HCT116 (cell line): ENCODE data around the gene NANOS1. TPM values are rescaled to one million over a fixed set of nuclear protein-coding genes. Genes with fewer than 3 reads are reported as not detected.

Experiments used
- ATAC-seq: fragments of 200-7000 bp; cut with Tn5 transposase; 2 replicates; pipeline ENCODE4 v1.9.1; 2020; ENCODE audit warnings: mild to moderate bottlenecking, moderate library complexity
- BruUV-seq: library from RNA; stranded (reverse); fragments of 400-500 nt; replicated peaks from 2 replicates; lab custom pipeline; 2021; lab: Mats Ljungman, UMichigan
- CTCF ChIA-PET: fragments of 300-600 bp; sonication (Branson Sonifier 250); formaldehyde crosslinking; loops from one replicate; lab custom pipeline; 2021; ENCODE audit warnings: antibody characterized with exemption; lab: Charles Lee
- POLR2A ChIA-PET: fragments of 300-600, 350-600 bp; sonication (Branson Sonifier 250); formaldehyde crosslinking; loops from one replicate; lab custom pipeline; 2021; ENCODE audit warnings: antibody characterized with exemption; lab: Charles Lee
- RAD21 ChIA-PET, 2 experiments: fragments of 300-600 bp; sonication (Branson Sonifier 250); formaldehyde crosslinking; loops; one replicate each; lab custom pipeline; 2023; ENCODE audit warnings: low total read pairs in 2 of 2; ENCODE audit not compliant: uncharacterized antibody in 2 of 2, unreplicated experiment in 2 of 2, low non-redundant PET in 1 of 2; lab: Charles Lee
- DNase-seq: peaks from one replicate; pipeline ENCODE4 v3.0.0-alpha.2; 2010; ENCODE audit warnings: low read depth, low spot score
- H2AFZ ChIP-seq: fragments of 200-600 bp; shearing (Covaris generic), sonication (generic); 2 replicates; pipeline ENCODE4 v1.6.1; 2017; ENCODE audit warnings: low read depth, mixed run types, mixed read lengths, antibody characterized with exemption, low read length; ENCODE audit not compliant: poor library complexity, severe bottlenecking
- H3K27ac ChIP-seq: 2 replicates; pipeline ENCODE4 v1.5.1; 2012; ENCODE audit warnings: low read depth, low read length
- H3K27me3 ChIP-seq: fragments of 200-600 bp; sonication (generic); 2 replicates; pipeline ENCODE4 v1.6.1; 2016; ENCODE audit warnings: mixed run types, low read length, mixed read lengths; ENCODE audit not compliant: insufficient read depth
- H3K36me3 ChIP-seq, 2 experiments: fragments of 200-500 bp in 1 of 2; fragments of 200-600 bp in 1 of 2; sonication (Bioruptor generic) in 1 of 2; sonication (generic) in 1 of 2; 2 replicates each; pipeline versions ENCODE4 v1.5.1 to v1.6.1; 2014 to 2016; ENCODE audit warnings: low read length in 2 of 2, inconsistent platforms in 1 of 2, mixed read lengths in 1 of 2, mixed run types in 1 of 2; ENCODE audit not compliant: insufficient read depth in 2 of 2, control insufficient read depth in 1 of 2
- H3K4me1 ChIP-seq, 2 experiments: fragments of 200-600 bp in 1 of 2; sonication (generic) in 1 of 2; 2 replicates each; pipeline versions ENCODE4 v1.5.1 to v1.6.1; 2012 to 2017; ENCODE audit warnings: low read length in 2 of 2, inconsistent platforms in 1 of 2, mild to moderate bottlenecking in 1 of 2, mixed read lengths in 1 of 2, mixed run types in 1 of 2, moderate library complexity in 1 of 2; ENCODE audit not compliant: insufficient read depth in 2 of 2, control insufficient read depth in 1 of 2
- H3K4me2 ChIP-seq: fragments of 200-600 bp; sonication (generic); 2 replicates; pipeline ENCODE4 v1.6.1; 2017; ENCODE audit warnings: mixed run types, low read length, mixed read lengths
- H3K4me3 ChIP-seq, 2 experiments: fragments of 200-600 bp in 1 of 2; sonication (generic) in 1 of 2; replicated peaks in 1 of 2; 2 replicates each; pipeline ENCODE4 v1.5.1; 2011 to 2016; ENCODE audit warnings: low read length in 2 of 2, control low read depth in 1 of 2, low read depth in 1 of 2, mild to moderate bottlenecking in 1 of 2, mixed read lengths in 1 of 2, mixed run types in 1 of 2
- H3K79me2 ChIP-seq: fragments of 200-600 bp; sonication (generic); 2 replicates; pipeline ENCODE4 v1.6.1; 2017; ENCODE audit warnings: mild to moderate bottlenecking, mixed run types, low read length, moderate library complexity, mixed read lengths; ENCODE audit not compliant: insufficient read depth
- H3K9ac ChIP-seq: fragments of 200-600 bp; sonication (generic); 2 replicates; pipeline ENCODE4 v1.6.1; 2016; ENCODE audit warnings: low read length, mixed read lengths
- H3K9me2 ChIP-seq: fragments of 200-600 bp; sonication (generic), shearing (Covaris generic); 2 replicates; pipeline ENCODE4 v1.6.1; 2017; ENCODE audit warnings: mixed run types, mild to moderate bottlenecking, moderate library complexity; ENCODE audit not compliant: insufficient read depth
- H3K9me3 ChIP-seq, 2 experiments: fragments of 200-500 bp in 1 of 2; fragments of 200-600 bp in 1 of 2; sonication (Bioruptor generic) in 1 of 2; sonication (generic) in 1 of 2; 2 replicates each; pipeline ENCODE4 v1.6.1; 2014 to 2017; ENCODE audit warnings: low read length in 2 of 2, mixed read lengths in 2 of 2, inconsistent platforms in 1 of 2, low read depth in 1 of 2, mild to moderate bottlenecking in 1 of 2, mixed run types in 1 of 2, moderate library complexity in 1 of 2; ENCODE audit not compliant: control insufficient read depth in 1 of 2, insufficient read depth in 1 of 2
- H4K20me1 ChIP-seq: fragments of 200-600 bp; sonication (generic), shearing (Covaris generic); 2 replicates; pipeline ENCODE4 v1.6.1; 2017; ENCODE audit warnings: mixed run types, mild to moderate bottlenecking, moderate library complexity; ENCODE audit not compliant: insufficient read depth
- EGR1 ChIP-seq: IDR thresholded peaks from 2 replicates; pipeline ENCODE4 v1.6.1; 2012; ENCODE audit warnings: low read depth
- EZH2phosphoT487 ChIP-seq: fragments of 200-600 bp; IDR thresholded peaks from 2 replicates; pipeline ENCODE4 v1.6.1; 2018; ENCODE audit warnings: antibody characterized with exemption, borderline replicate concordance
- SP1 ChIP-seq: IDR thresholded peaks from 2 replicates; pipeline ENCODE4 v1.6.1; 2012; ENCODE audit warnings: low read depth
- intact Hi-C: fragments of 100-400 bp; cut with micrococcal nuclease; formaldehyde crosslinking; loops from 2 replicates; pipeline ENCODE4 v1.10.0; 2022
- total RNA-seq: library from RNA; stranded (reverse); gene quantifications from one replicate; pipeline ENCODE4 v1.2.1, GENCODE V29; 2021; ENCODE audit not compliant: unreplicated experiment
- TF ChIP-seq, protein P1 (sequence below), 3 experiments: fragments of 200-600 bp in 1 of 3; sonication (generic) in 1 of 3; IDR thresholded peaks in 2 of 3; conservative IDR thresholded peaks in 1 of 3; 2 replicates each; pipeline ENCODE4 v1.5.1; 2012 to 2017; ENCODE audit warnings: low read depth in 2 of 3, low read length in 2 of 3, antibody characterized with exemption in 1 of 3, borderline replicate concordance in 1 of 3, control low read depth in 1 of 3, mild to moderate bottlenecking in 1 of 3, mixed read lengths in 1 of 3, mixed run types in 1 of 3, moderate library complexity in 1 of 3; ENCODE audit not compliant: insufficient read depth in 1 of 3

The NANOS1 gene
- total RNA-seq, 1 experiment from 2014 or later: 1.5 TPM

DNA sequence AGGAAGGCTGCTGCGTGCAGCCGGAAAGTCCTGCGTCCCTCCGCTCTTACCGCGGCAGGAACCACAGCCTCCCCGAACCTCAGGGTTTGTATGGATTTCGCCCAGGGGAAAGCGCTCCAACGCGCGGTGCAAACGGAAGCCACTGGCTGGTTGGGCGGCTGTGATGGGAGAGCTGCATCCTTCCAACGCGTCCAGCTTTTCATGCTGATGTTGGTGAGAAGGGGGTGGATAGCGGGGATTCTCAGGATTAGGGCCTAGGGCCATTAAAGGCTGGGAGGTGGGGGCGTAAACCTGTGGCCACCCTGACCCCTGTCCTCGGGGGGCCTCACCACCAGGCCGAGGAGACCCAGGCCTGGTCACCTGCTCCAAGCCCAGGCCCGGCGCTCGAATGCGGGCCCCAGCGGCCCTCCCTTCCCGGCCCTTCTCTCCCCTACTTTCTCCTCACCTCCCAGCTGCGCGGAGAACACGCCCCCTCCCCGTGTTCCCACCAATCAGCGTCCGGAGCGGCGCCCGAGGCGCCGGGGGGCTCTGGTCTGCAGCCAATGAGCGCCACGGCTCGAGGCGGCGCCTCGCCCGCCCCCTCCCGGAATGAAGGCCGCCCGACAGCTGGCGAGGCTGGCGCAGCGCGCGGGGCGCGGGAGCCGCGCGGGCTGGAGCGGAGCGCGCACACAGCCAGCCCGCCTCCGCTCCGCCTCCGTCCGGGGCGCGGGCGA is 458 bp upstream of the NANOS1 start:
- H3K9me2 ChIP-seq: no peaks in the 10 kb centered on the region
- no peaks in the 10 kb centered on the region for H3K9me3 ChIP-seq
- no peaks in the 10 kb centered on the region for H3K27me3 ChIP-seq
- ATAC-seq (peak; percentile 82), DNase-seq (peak; percentile 85)
- peaks cover 21% of the 10 kb centered on the region for H4K20me1 ChIP-seq
- H3K27ac ChIP-seq: no peak overlapping the region
- peaks cover 11 to 23% of the 10 kb centered on the region in 2 experiments for H3K36me3 ChIP-seq
- H3K79me2 ChIP-seq: peaks cover 14% of the 10 kb centered on the region
- no peak overlapping the region for H2AFZ ChIP-seq
- H3K4me2 ChIP-seq: peak overlapping the region; percentile 65
- H3K9ac ChIP-seq: 0 out of 2 replicates have a peak overlapping the region, but pooled peaks have one; percentile 7
- POLR2A ChIA-PET: interaction anchor here (0.5 to 0.7 kb wide), 2 partner anchors 52 to 519 kb away, joined by 3 to 4 read pairs; no protein-coding TSS in a partner anchor
- CTCF ChIA-PET: interaction anchor here (0.9 kb wide), 1 partner anchor 460 kb away, joined by 3 read pairs; no protein-coding TSS in a partner anchor
- RAD21 ChIA-PET: interaction anchor here in 1 of 2 experiments (0.9 kb wide), 1 partner anchor 189 kb away, joined by 3 read pairs; no protein-coding TSS in a partner anchor
- TF ChIP-seq EZH2phosphoT487: no peak
- TF ChIP-seq SP1: peak; percentile 72
- TF ChIP-seq EGR1: peak; percentile 53; the same call in 1 of the 2 replicates
- TF ChIP-seq, protein P1, sequence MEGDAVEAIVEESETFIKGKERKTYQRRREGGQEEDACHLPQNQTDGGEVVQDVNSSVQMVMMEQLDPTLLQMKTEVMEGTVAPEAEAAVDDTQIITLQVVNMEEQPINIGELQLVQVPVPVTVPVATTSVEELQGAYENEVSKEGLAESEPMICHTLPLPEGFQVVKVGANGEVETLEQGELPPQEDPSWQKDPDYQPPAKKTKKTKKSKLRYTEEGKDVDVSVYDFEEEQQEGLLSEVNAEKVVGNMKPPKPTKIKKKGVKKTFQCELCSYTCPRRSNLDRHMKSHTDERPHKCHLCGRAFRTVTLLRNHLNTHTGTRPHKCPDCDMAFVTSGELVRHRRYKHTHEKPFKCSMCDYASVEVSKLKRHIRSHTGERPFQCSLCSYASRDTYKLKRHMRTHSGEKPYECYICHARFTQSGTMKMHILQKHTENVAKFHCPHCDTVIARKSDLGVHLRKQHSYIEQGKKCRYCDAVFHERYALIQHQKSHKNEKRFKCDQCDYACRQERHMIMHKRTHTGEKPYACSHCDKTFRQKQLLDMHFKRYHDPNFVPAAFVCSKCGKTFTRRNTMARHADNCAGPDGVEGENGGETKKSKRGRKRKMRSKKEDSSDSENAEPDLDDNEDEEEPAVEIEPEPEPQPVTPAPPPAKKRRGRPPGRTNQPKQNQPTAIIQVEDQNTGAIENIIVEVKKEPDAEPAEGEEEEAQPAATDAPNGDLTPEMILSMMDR (IDR thresholded peaks at IDR 0.05 in 2 of 3, conservative IDR thresholded peaks at IDR 0.05 in 1 of 3; ENCODE audit: borderline replicate concordance in 1 of 3, insufficient read depth in 1 of 3, low read depth in 2 of 3, low read length in 2 of 3): 0 out of 6 replicates have a peak, but pooled peaks of 1 of the 3 experiments have one; percentile 23
- peaks cover 20 to 49% of the 10 kb centered on the region in 2 experiments for H3K4me1 ChIP-seq
- intact Hi-C loops: no loop called here
- H3K4me3 ChIP-seq: peak overlapping the region; percentile 17 to 32; a peak in 3 of 4 replicates
- BruUV-seq: no TSS peak
